Measurements from ENCODE around the gene IL12A.

DNA sequence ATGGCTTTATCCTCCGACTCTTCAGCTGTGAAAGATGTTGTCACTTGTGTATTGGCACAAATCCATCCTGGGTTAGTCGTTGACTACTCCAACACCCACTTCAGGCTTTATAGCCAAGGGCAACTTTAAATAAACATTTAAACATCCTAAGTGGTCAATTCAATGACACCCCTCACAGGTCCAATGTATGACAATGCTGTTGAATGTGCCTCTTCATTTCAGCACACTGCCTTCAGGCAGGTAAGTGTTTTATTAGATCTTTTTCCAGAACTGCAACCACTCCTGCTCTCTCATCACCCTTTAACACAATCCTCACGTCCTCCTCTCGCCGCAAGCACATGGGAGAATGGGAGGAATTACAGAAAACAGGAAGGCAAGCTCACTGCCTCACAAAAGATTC is 30.3 kb downstream of the IL12A start:
- TF ChIP-seq, protein P1, sequence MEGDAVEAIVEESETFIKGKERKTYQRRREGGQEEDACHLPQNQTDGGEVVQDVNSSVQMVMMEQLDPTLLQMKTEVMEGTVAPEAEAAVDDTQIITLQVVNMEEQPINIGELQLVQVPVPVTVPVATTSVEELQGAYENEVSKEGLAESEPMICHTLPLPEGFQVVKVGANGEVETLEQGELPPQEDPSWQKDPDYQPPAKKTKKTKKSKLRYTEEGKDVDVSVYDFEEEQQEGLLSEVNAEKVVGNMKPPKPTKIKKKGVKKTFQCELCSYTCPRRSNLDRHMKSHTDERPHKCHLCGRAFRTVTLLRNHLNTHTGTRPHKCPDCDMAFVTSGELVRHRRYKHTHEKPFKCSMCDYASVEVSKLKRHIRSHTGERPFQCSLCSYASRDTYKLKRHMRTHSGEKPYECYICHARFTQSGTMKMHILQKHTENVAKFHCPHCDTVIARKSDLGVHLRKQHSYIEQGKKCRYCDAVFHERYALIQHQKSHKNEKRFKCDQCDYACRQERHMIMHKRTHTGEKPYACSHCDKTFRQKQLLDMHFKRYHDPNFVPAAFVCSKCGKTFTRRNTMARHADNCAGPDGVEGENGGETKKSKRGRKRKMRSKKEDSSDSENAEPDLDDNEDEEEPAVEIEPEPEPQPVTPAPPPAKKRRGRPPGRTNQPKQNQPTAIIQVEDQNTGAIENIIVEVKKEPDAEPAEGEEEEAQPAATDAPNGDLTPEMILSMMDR (IDR thresholded peaks at IDR 0.05 in 4 of 5, conservative IDR thresholded peaks at IDR 0.05 in 1 of 5) = no peak
- TF ChIP-seq POLR2A (IDR thresholded peaks at IDR 0.05) = no peak

Data from gastrocnemius medialis (tissue), 4 donors.